GM23248 (cell line): Measurements from ENCODE around the gene ERBB4. TPM values are rescaled to one million over a fixed set of nuclear protein-coding genes. Genes with fewer than 3 reads are reported as not detected.

ENCODE experiments used
- DNase-seq: peaks from one replicate; pipeline ENCODE4 v3.0.0-alpha.2; 2015
- H2AFZ ChIP-seq: fragments of 200-600 bp; sonication (generic); 2 replicates; pipeline ENCODE4 v1.6.1; 2016; ENCODE audit warnings: antibody characterized with exemption
- H3F3A ChIP-seq: fragments of 200-600 bp; sonication (generic); 2 replicates; pipeline ENCODE4 v1.6.1; 2016; ENCODE audit warnings: mild to moderate bottlenecking, antibody characterized with exemption, mixed run types; ENCODE audit not compliant: insufficient read depth
- H3K27ac ChIP-seq: fragments of 200-600 bp; sonication (generic); 2 replicates; pipeline ENCODE4 v1.5.1; 2016; ENCODE audit warnings: mild to moderate bottlenecking
- H3K27me3 ChIP-seq: fragments of 200-600 bp; sonication (generic); replicated peaks from 2 replicates; pipeline ENCODE4 v1.6.1; 2016; ENCODE audit warnings: mild to moderate bottlenecking; ENCODE audit not compliant: insufficient read depth
- H3K36me3 ChIP-seq: fragments of 200-600 bp; sonication (generic); 2 replicates; pipeline ENCODE4 v1.6.1; 2016; ENCODE audit warnings: low read depth, mild to moderate bottlenecking
- H3K4me1 ChIP-seq: fragments of 200-600 bp; sonication (generic); 2 replicates; pipeline ENCODE4 v1.6.1; 2016; ENCODE audit warnings: mild to moderate bottlenecking; ENCODE audit not compliant: insufficient read depth
- H3K4me2 ChIP-seq: fragments of 200-600 bp; sonication (generic); one replicate; pipeline ENCODE4 v1.6.1; 2016; ENCODE audit warnings: mild to moderate bottlenecking; ENCODE audit not compliant: unreplicated experiment
- H3K4me3 ChIP-seq: fragments of 200-600 bp; sonication (generic); 2 replicates; pipeline ENCODE4 v1.5.1; 2016; ENCODE audit warnings: mild to moderate bottlenecking
- H3K79me2 ChIP-seq: fragments of 200-600 bp; sonication (generic); 2 replicates; pipeline ENCODE4 v1.6.1; 2016; ENCODE audit warnings: mild to moderate bottlenecking; ENCODE audit not compliant: insufficient read depth
- H3K9ac ChIP-seq: fragments of 200-600 bp; sonication (generic); 2 replicates; pipeline ENCODE4 v1.6.1; 2016; ENCODE audit warnings: mild to moderate bottlenecking
- H3K9me2 ChIP-seq: fragments of 200-600 bp; sonication (generic); 2 replicates; pipeline ENCODE4 v1.6.1; 2016; ENCODE audit warnings: mixed run types, mild to moderate bottlenecking, moderate library complexity; ENCODE audit not compliant: insufficient read depth
- H3K9me3 ChIP-seq: fragments of 200-600 bp; sonication (generic); one replicate; pipeline ENCODE4 v1.6.1; 2017; ENCODE audit warnings: low read depth
- H4K20me1 ChIP-seq: fragments of 200-600 bp; sonication (generic); 2 replicates; pipeline ENCODE4 v1.6.0; 2016; ENCODE audit not compliant: insufficient read depth
- EZH2 ChIP-seq: fragments of 200-600 bp; sonication (generic); IDR thresholded peaks from 2 replicates; pipeline ENCODE4 v1.6.1; 2018; ENCODE audit warnings: antibody characterized with exemption, mild to moderate bottlenecking; ENCODE audit not compliant: insufficient read depth, poor library complexity, severe bottlenecking
- EZH2phosphoT487 ChIP-seq: fragments of 200-600 bp; sonication (generic); IDR thresholded peaks from 2 replicates; pipeline ENCODE4 v1.6.1; 2018; ENCODE audit warnings: antibody characterized with exemption, moderate library complexity, mild to moderate bottlenecking, low read depth; ENCODE audit not compliant: insufficient read depth
- WGBS, 2 experiments: methylation state at CpG; one replicate each; pipeline ENCODE4 v1.1.6; 2015 to 2017; ENCODE audit warnings: low lambda C conversion rate in 2 of 2, low coverage in 1 of 2; ENCODE audit errors: missing lambda C conversion rate in 2 of 2; 5-methylcytosine and 5-hydroxymethylcytosine counted together
- in situ Hi-C: fragments of 300-500 bp; cut with MboI; formaldehyde crosslinking; loops from 2 replicates; pipeline ENCODE4 v1.15.0; 2020
- polyA plus RNA-seq: library from polyadenylated mRNA; unstranded; fragments of >200 nt; fragmentation: Nextera tagmentation; extraction: Ambion mirVana; gene quantifications from 2 replicates; pipeline ENCODE4 v1.2.1, GENCODE V29; 2016
- total RNA-seq: library from RNA; depleted of rRNA; stranded (reverse); fragments of >200 nt; shearing (Covaris generic); gene quantifications from 2 replicates; pipeline ENCODE4 v1.2.3, GENCODE V29; 2014

ERBB4 gene
- total and polyA plus RNA-seq, 2 experiments from 2014 or later, result not detected

GRCh38 chr2:211967234-211967633 is 571.4 kb downstream of the ERBB4 start:
- in situ Hi-C loops, result no loop called here
- no peak for TF ChIP-seq EZH2phosphoT487
- TF ChIP-seq EZH2, result no peak
- H3K36me3 ChIP-seq, result no peaks in the 10 kb centered on the region
- no peaks in the 10 kb centered on the region for H3F3A ChIP-seq
- H3K4me1 ChIP-seq, result no peaks in the 10 kb centered on the region
- no peak overlapping the region for H2AFZ ChIP-seq
- no peak for DNase-seq
- H4K20me1 ChIP-seq, result no peaks in the 10 kb centered on the region
- H3K4me3 ChIP-seq, result no peak overlapping the region
- no peak overlapping the region for H3K27ac ChIP-seq
- no peak overlapping the region for H3K9ac ChIP-seq
- H3K9me2 ChIP-seq, result no peaks in the 10 kb centered on the region
- no peaks in the 10 kb centered on the region for H3K9me3 ChIP-seq
- H3K4me2 ChIP-seq, result no peak overlapping the region
- H3K27me3 ChIP-seq, result no peaks in the 10 kb centered on the region
- WGBS, 2 experiments, result 14 to 20% methylated on average over 1 of the region's 1 CpG
- no peaks in the 10 kb centered on the region for H3K79me2 ChIP-seq

- Histone ChIP-seq H3K27me3 (no peaks in the 10 kb centered on the region), H3K9me2 (no peaks in the 10 kb centered on the region), H2AFZ (no peak overlapping the region), H3K9me3 (no peaks in the 10 kb centered on the region), H3K9ac (no peak overlapping the region), H3K4me2 (no peak overlapping the region), H3K4me3 (no peak overlapping the region), H4K20me1 (no peaks in the 10 kb centered on the region), H3K4me1 (no peaks in the 10 kb centered on the region), H3K79me2 (no peaks in the 10 kb centered on the region), H3K27ac (no peak overlapping the region), H3K36me3 (no peaks in the 10 kb centered on the region), H3F3A (no peaks in the 10 kb centered on the region)
- whole genome bisulfite sequencing, 2 experiments, result 29 to 55% methylated on average over 1 of the region's 1 CpG
- in situ Hi-C loops, result no loop called here
- no peak for TF ChIP-seq EZH2
- no peak for DNase-seq
Observed at GRCh38 chr2:211963969-211964368, 574.6 kb downstream of the ERBB4 start.

GRCh38 chr2:211957799-211958198 is 580.8 kb downstream of the ERBB4 start:
- Histone ChIP-seq H3F3A (no peaks in the 10 kb centered on the region), H3K27me3 (no peaks in the 10 kb centered on the region), H3K9ac (no peak overlapping the region), H3K4me1 (no peaks in the 10 kb centered on the region), H3K36me3 (no peaks in the 10 kb centered on the region), H3K79me2 (no peaks in the 10 kb centered on the region), H3K9me2 (no peaks in the 10 kb centered on the region), H3K9me3 (peaks cover 2% of the 10 kb centered on the region), H4K20me1 (no peaks in the 10 kb centered on the region), H2AFZ (no peak overlapping the region), H3K4me3 (no peak overlapping the region), H3K27ac (no peak overlapping the region), H3K4me2 (no peak overlapping the region)
- TF ChIP-seq EZH2 (no peak), EZH2phosphoT487 (no peak)
- in situ Hi-C loops, result no loop called here
- WGBS, 2 experiments, result 0% methylated on average over 1 of the region's 1 CpG
- DNase-seq, result no peak

GRCh38 chr2:211955648-211956047 is 583.0 kb downstream of the ERBB4 start:
- TF ChIP-seq EZH2phosphoT487 (no peak), EZH2 (no peak)
- H3K4me2 ChIP-seq, result no peak overlapping the region
- no peak overlapping the region for H3K9ac ChIP-seq
- H3K4me3 ChIP-seq, result no peak overlapping the region
- no peak for DNase-seq
- no peaks in the 10 kb centered on the region for H3K9me2 ChIP-seq
- peaks cover 6% of the 10 kb centered on the region for H3K9me3 ChIP-seq
- H3K79me2 ChIP-seq, result no peaks in the 10 kb centered on the region
- H3K36me3 ChIP-seq, result no peaks in the 10 kb centered on the region
- H3F3A ChIP-seq, result no peaks in the 10 kb centered on the region
- H2AFZ ChIP-seq, result no peak overlapping the region
- no peak overlapping the region for H3K27ac ChIP-seq
- in situ Hi-C loops, result no loop called here
- H3K27me3 ChIP-seq, result no peaks in the 10 kb centered on the region
- 15 to 23% methylated on average over 1 of the region's 1 CpG for WGBS, 2 experiments
- H3K4me1 ChIP-seq, result no peaks in the 10 kb centered on the region
- H4K20me1 ChIP-seq, result no peaks in the 10 kb centered on the region

GRCh38 chr2:211948932-211949331 is 589.7 kb downstream of the ERBB4 start:
- Histone ChIP-seq H3K9me2 (no peaks in the 10 kb centered on the region), H3K9me3 (peaks cover 6% of the 10 kb centered on the region), H3K36me3 (no peaks in the 10 kb centered on the region), H3F3A (no peaks in the 10 kb centered on the region), H3K4me3 (no peak overlapping the region), H3K79me2 (no peaks in the 10 kb centered on the region), H3K27ac (no peak overlapping the region), H2AFZ (no peak overlapping the region), H3K9ac (no peak overlapping the region), H3K27me3 (no peaks in the 10 kb centered on the region), H4K20me1 (no peaks in the 10 kb centered on the region), H3K4me2 (no peak overlapping the region), H3K4me1 (no peaks in the 10 kb centered on the region)
- WGBS, 2 experiments, result 30 to 32% methylated on average over 2 of the region's 2 CpGs
- DNase-seq, result no peak
- in situ Hi-C loops, result no loop called here
- TF ChIP-seq EZH2phosphoT487, result no peak
- TF ChIP-seq EZH2, result no peak
